Heart left ventricle (tissue), 13 donors: ENCODE measurements around the gene GRM8.

Experiments used
- CTCF ChIP-seq, 12 donors: fragments of 200-600 bp; sonication (generic) in 4 of 12; IDR thresholded peaks; one replicate each; pipeline versions ENCODE4 v1.5.0 to v1.8.0; 2018 to 2022; ENCODE audit warnings: antibody characterized with exemption in 12 of 12, mild to moderate bottlenecking in 5 of 12
- POLR2A ChIP-seq, 2 donors: fragments of 450-650 bp; IDR thresholded peaks; one replicate each; pipeline ENCODE4 v1.6.1; 2017; ENCODE audit warnings: antibody characterized with exemption in 2 of 2, mild to moderate bottlenecking in 2 of 2, moderate library complexity in 2 of 2
- donor health status: ischemic (EF 13 %, LVEDD 7.1; RV severe dilation, severe dysfunction).
- donor health status: DM: no; HTN: yes; CAD: no.
- donor health status: DM: no; HTN: no; CAD: no.
- donor health status: ischemic (EF 25% LVEDD 6.9; RV normal size, moderate dysfunction).
- donor health status: ischemic (EF 25% LVEDD 5.7; RV mildly dilated, moderate dysfunction).
- donor health status: ischemic (EF 35%, LVEDD 5.7; RV mildly dilated, moderate dysfunction).
- donor health status: nonischemic (EF 11% LVEDD 7.7; RV severe dilation, severe dysfunction).
- donor health status: DM: yes; HTN: yes; CAD: no.
- donor health status: PGD.
- donor health status: ischemic (EF 29% LVEDD 5.4; RV normal size, mild dysfunction).
- donor health status: nonischemic (EF 23%, LVEDD 6.1; RV moderate dilation, normal function).

- TF ChIP-seq POLR2A (IDR thresholded peaks at IDR 0.05) (no peak), CTCF (IDR thresholded peaks at IDR 0.05) (no peak)
Measured at GRCh38 chr7:127029823-127030222, 222.9 kb downstream of the GRM8 start.
